GM10266 (cell line): Measurements from ENCODE around the gene HUNK.
"Not testable (repeated sequence)": the region's sequence is repeated elsewhere in the genome, so short reads cannot be mapped to it uniquely, and the experiment has no call there.

Experiments used
- DNase-seq: peaks from one replicate; pipeline ENCODE4 v3.0.0; 2012; ENCODE audit errors: extremely low spot score
- TF ChIP-seq, protein P1 (sequence below): IDR thresholded peaks from 2 replicates; pipeline ENCODE4 v1.5.1; 2012; ENCODE audit warnings: mild to moderate bottlenecking, low read depth; ENCODE audit not compliant: control insufficient read depth, insufficient read depth; ENCODE audit errors: missing control alignments

Gene HUNK

DNA sequence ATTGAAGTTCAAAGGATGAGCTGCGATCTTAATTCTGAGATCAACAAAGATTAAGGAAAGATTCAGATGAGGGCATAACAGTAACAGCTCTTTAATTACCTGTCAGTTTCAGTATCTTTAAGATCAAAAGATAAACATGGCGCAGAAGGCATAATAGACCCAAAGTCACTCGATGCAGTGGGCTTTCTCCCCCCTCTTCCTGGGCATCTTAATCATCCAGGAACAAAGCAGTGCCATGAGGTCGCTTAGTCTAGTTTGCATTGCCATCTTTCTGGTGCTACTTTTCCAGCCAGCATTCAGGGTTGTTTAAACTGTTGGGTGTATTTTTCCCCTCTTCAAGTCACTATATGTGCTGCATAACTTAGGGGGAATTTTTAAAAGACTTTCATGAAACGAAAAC is 72.3 kb downstream of the HUNK start:
- DNase-seq = no peak
- TF ChIP-seq, protein P1, sequence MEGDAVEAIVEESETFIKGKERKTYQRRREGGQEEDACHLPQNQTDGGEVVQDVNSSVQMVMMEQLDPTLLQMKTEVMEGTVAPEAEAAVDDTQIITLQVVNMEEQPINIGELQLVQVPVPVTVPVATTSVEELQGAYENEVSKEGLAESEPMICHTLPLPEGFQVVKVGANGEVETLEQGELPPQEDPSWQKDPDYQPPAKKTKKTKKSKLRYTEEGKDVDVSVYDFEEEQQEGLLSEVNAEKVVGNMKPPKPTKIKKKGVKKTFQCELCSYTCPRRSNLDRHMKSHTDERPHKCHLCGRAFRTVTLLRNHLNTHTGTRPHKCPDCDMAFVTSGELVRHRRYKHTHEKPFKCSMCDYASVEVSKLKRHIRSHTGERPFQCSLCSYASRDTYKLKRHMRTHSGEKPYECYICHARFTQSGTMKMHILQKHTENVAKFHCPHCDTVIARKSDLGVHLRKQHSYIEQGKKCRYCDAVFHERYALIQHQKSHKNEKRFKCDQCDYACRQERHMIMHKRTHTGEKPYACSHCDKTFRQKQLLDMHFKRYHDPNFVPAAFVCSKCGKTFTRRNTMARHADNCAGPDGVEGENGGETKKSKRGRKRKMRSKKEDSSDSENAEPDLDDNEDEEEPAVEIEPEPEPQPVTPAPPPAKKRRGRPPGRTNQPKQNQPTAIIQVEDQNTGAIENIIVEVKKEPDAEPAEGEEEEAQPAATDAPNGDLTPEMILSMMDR = no peak

DNA sequence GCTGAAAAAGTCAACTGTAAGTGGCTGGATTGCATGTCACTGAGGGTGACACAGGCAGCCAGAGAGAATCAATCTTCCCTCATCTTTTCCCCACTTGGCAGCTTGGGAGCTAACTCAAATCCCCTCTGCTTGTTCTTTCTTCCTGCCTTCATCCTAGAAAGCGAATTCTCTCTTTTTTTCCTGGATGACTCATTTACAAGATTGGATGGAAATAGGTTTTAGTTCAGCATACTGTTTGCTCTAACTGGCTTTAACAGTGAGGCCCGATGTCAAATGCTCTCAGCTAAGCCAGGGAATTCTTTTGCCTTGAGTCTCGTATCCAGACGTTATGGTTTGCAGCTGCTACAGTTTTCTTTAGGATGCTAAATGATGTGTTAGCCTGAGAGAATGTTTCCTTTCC is 72.7 kb downstream of the HUNK start:
- no peak for DNase-seq
- TF ChIP-seq, protein P1 = no peak

DNA sequence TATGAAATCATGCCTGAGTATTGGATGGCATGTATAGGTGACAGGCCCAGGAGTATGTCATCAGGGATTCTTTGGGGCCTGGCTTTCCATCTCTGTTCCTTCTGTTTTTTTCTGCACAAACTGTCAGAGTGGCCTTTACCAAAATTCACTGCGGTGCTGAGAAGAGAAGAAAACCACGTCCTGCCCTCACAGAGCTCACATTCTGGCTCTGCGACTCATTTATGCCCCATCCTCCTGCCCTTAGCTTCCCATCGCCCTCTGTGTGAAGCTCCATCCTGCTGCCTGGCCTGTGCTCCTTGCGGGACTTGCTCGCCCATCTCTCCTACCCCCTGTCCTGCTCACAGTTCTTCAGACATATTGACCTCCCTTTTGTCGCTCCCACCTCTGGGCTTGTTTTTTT is 73.4 kb downstream of the HUNK start:
- TF ChIP-seq, protein P1 = no peak
- no peak for DNase-seq

DNA sequence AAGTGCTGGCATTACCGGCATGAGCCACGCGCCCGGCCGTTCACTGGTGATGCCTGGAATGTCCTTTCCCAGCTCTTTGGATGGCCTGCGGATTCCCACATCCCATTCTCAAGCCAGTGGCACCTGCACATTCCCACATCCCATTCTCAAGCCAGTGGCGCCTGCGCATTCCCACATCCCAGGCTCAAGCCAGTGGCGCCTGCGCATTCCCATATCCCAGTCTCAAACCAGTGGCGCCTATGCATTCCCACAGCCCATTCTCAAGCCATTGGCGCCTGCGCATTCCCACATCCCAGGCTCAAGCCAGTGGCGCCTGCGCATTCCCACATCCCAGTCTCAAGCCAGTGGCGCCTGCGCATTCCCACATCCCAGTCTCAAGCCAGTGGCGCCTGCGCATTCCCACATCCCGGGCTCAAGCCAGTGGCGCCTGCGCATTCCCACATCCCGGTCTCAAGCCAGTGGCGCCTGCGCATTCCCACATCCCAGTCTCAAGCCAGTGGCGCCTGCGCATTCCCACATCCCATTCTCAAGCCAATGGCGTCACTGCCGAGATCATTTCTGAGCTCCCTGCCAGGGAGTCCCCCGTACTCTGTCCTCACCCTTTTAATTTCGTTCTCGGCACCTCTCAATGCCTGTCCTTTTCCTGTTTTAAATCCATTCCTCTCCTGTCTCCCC is 74.2 kb downstream of the HUNK start:
- not testable (repeated sequence) for DNase-seq

DNA sequence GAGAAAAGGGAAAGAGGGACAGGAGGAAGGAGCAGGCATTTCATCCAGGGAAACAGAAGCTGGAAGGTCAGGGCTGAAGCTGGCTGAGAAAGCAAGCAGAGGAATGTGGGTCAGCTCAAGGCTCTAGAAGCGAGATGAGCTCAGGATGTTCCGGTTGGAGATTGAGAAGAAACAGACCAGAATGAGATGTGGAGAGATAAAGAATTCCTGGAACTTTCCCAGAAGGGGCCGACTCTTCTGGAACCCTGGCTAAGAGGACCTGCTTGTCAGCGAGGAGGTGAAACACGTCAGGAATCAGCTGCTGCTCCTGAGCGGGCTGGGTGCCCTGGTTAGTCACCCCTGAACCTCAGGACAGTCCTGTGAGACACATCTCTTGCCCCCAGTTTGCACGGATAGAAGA is 75.9 kb downstream of the HUNK start:
- TF ChIP-seq, protein P1 = no peak
- DNase-seq = no peak

DNA sequence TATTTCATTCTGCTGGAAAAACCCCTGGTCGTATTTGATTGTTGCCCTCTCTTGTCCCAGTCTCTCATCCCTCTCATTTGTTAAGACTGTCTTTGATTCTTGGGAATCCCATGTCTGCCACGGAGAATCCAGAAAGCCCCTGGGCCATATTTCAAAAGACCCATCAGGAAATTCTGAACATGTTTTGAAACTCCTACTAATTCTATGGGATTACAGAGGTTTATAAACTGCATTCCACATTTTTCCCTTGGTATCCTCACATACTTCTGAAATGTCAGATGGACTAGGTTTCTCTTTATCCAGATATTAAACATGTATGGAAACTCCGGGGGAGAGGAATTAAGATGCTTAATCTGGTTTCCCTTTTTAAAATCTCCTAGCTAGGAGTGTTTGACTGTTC is 80.0 kb downstream of the HUNK start:
- TF ChIP-seq, protein P1 = no peak
- no peak for DNase-seq

DNA sequence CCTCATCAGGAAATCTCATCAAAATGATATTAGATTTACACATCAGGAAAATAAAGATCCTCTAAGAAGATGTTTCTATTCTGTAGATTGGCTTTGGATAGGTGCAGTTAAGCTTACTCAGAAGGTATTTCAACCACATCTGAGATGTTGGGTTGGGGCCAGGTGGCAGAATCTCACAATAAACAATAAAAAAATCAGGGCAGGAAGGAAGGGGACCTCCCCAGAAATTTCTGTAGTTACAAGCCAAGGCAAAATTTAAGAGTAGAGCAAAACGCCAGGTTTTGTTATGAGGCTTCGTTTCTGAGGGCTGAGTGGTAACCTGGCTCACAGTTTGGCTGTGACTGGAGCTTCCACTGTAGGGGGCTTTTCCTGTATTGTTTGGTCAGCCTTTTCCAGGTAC is 84.8 kb downstream of the HUNK start:
- DNase-seq = no peak
- TF ChIP-seq, protein P1 = no peak

DNA sequence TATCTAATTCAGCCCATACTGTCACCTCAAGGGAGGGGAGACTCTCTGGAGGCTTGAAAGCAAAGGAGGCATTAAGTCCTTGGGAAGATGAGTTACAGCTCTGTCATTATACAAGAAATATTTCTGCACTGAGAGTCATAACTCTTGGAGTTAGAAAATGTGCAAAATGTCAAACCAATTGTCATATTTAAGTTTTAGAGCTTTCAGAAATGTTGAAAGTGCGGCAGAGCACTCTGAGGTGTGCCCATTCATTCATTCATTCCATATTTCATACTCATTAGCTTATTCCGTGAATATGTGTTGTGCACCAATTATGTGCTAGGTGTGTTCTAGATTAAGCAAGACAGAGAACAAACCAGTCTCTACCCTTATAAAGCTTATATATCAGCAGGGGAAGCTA is 87.1 kb downstream of the HUNK start:
- no peak for DNase-seq
- TF ChIP-seq, protein P1 = no peak
